Activated naive CD4-positive, alpha-beta T cell treated with Interleukin-2 at 50 U/mL for 16 hours (primary cell): ENCODE results near the gene TXLNA.
"Not testable (repeated sequence)": the region's sequence is repeated elsewhere in the genome, so short reads cannot be mapped to it uniquely, and the experiment has no call there.

ENCODE experiments used
- DNase-seq: peaks from one replicate; pipeline ENCODE4 v3.0.0-alpha.2; 2020

Gene TXLNA

DNA sequence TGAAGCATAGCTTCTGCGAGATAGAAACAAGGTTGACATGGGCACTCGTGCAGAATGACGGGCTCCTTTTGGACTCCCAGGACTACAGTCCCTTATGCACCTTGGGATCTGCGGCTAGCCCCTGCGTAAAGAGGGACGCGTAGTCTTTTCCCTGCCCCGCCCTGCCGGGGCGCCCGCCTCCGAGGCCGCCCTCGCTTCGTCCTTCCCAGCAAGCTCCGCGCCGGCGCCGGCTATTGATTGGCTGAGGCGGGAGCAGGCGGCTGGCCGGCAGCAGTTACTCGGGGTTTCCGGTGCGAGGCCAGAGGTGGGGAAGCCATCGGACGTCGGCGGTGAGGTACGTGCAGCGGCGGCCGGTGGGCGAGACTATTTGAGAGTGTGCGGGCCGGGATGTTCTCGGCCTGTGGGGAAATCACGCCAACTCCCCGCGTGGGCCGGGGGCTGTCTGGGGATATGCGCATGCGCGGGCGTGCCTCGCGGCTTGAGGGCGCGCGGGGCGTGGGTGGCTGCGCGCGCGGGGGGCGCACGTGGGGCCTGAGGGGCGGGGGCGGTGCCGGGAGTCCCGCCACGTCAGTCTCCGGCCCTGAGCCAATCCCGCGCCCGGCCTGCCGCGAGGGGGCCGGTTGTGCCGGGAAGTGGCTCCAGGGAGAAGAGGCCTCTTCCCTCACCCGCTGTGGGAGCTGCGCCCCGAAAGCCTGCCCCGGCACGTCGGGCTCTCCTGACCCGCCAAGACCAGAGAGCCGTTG is at the start of gene TXLNA:
TXLNA (plus strand) TSS at position 233 of the 743 bp plus-strand sequence. CDS start 671 bp downstream, outside the sequence.
- peak; percentile 90 for DNase-seq

DNA sequence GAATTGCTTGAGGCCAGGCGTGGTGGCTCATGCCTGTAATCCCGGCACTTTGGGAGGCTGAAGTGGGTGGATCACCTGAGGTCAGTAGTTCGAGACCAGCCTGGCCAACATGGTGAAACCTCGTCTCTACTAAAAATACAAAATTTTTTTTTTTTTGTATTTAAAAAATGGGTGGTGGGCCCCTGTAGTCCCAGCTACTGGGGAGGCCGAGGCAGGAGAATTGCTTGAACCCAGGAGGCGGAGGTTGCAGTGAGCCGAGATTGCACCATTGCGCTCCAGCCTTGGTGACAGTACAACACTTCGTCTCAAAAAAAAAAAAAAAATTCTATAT is 45.6 kb upstream of the TXLNA start:
- not testable (repeated sequence) for DNase-seq

GRCh38 chr1:32137111-32137510 is 42.4 kb upstream of the TXLNA start:
- DNase-seq = no peak

GRCh38 chr1:32138965-32139364 is 40.5 kb upstream of the TXLNA start:
- DNase-seq = no peak

GRCh38 chr1:32142446-32143301 is 36.8 kb upstream of the TXLNA start:
- DNase-seq = no peak

- not testable (repeated sequence) for DNase-seq
Measured at GRCh38 chr1:32143302-32143695, 36.2 kb upstream of the TXLNA start.

GRCh38 chr1:32144033-32144432 is 35.4 kb upstream of the TXLNA start:
- DNase-seq = no peak

DNA sequence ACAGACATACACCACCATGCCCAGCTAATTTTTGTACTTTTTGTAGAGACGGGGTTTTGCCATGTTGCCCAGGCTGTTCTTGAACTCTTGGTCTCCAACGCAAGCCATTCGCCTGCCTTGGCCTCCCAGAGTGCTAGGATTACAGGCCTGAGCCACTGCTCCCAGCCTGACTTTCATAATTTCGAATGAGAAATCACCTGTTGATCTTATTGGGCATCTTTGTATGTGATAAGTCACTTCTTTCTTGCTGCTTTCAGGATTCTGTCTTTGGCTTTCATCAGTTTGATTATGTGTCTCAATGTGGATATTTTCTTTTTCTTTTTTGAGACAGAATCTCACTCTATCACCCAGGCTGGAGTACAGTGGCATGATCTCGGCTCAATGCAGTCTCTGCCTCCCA is 31.7 kb upstream of the TXLNA start:
- DNase-seq = not testable (repeated sequence)

DNA sequence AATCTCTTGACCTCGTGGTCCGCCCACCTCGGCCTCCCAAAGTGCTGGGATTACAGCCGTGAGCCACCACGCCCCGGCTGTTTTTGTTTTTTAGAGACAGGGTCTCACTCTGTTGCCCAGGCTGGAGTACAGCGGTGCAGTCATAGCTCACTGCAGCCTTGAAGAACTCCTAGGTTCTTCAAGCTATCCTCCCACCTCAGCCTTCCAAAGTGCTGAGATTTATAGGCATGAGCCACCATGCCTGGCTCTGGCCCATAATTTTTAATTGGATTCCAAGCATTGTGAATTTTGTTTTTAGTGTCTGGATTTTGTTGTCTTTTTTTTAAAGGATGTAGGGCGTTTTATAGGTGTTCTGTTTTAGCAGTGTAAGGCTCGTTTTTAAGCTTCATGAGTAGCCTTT is 28.6 kb upstream of the TXLNA start:
- DNase-seq = no peak

DNA sequence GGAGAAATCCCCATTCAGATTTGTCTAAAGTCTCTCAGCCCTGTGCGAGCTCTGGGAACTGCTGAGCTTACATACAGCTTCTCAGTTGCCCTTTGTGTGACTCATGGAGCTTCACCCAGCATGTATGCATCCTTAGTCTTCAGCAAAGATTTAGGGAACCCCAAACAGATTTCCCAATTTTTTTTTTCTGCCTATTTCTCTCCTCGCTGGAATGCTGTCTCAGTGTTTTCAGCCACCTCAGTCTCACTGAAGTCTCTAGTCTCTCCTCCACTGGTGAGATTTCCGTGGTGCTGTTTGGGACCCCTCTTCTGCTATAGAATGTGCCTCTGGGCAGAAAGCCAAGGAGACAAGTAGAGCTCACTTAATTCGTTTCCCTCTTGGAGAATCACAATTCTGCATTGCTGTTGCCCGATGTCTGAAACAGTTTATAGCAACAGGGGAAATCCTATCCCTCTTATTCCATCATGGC is 28.1 kb upstream of the TXLNA start:
- no peak for DNase-seq

DNA sequence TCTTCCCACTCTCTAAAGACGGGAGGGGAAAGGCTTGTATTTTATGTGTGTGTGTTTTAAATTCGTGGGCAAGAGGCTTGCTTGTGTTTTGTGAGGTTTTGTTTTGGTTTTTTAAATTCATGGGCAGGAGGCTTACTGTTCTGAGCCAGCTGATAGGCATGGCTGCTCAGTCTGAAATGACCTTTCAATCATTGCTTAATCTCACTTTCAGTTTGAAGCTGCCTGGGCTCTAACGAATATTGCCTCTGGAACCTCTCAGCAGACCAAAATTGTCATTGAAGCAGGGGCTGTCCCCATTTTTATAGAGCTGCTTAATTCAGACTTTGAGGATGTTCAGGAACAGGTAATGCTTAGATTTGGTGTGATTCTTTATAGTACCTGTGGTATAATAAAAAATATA is 20.3 kb upstream of the TXLNA start:
- DNase-seq = no peak

DNA sequence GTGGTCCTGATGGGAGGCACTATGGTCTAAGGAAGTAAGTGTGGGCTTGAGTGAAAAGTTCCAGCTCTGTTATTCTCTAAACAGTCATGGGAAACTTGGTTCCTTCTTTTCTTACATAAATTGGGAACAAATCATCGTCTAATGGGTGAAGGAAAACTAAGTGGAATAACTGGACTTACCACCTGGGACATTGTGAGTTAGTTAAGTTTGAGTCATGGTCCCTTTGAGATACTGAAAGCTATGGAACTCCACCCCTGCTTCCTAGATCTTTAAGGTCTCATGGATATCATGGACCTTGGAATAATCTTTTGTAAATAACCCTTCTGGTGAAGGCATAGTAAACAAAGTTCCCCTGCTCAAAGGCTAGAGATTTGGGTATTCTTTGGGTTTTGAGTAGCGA is 16.1 kb upstream of the TXLNA start:
- no peak for DNase-seq

- DNase-seq = not testable (repeated sequence)
Measured at GRCh38 chr1:32165633-32166032, 13.8 kb upstream of the TXLNA start.

- DNase-seq = no peak
Measured at GRCh38 chr1:32170991-32171390, 8.5 kb upstream of the TXLNA start.

DNA sequence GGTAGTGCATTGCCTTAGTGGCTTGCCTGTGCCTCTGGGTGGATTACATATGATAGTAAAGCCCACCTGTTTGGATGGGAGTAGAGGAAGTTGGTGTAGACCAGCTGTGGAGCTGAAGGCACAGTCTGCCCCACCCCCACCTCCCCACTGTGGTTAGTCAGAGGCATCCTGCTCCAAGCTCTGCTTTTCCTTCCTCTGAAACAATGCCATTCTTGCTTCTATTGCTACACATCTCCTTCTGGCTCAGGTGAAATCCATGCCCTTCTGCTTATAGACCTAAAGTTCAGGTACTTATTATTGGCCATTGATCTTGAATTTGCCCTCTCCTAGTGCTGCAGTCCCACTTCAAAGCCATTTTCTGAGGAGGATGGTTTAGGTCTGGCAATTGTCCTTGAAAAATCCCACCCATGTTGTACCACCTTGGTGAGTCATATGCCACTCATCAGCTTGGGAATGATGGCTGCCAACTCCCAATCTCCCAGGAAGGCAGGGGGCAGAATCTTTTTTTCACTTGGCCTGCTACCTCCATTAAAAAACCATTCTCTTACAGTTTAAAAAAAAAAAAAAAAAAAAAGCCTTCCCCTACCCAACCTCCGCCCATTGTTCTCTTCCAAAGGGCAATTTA is 6.7 kb upstream of the TXLNA start:
- DNase-seq = no peak

DNA sequence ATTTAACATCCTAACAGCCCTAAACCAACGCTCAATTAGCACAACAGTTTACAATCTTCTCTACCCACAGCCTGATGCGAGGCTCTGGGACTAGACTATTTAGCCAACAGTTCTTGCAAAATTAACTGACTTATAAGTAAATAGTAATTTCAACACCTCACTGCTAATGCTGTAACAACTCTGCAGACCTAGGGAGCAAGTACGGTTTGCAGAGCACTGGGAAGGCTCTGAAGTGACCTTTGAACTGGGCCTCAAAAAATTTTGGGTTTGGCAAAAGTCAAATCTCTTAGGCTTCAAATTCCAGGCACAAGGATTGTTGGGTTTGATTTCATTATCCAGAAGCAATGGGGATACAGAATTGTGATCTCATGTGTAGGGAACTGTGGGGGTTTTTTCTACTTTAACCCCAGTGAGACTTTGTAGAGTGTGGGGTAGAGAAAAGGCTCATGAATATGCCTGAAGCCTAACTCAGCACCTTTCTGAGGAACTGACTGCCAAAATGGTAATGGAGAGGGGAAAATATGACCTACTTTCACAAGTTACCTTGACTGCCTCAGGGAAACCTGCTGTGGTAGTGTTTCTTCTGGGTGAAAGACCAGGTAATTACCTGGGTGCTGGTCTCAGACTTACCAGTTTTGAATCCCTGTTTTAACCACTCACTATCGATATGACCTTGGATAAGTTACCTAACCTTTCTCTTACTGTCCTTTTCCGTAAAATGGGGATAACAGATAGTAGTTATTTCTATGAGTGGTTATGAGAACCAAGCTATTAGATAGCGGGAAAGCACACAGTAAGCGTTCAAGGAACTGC is 889 bp upstream of the TXLNA start:
- no peak for DNase-seq

DNA sequence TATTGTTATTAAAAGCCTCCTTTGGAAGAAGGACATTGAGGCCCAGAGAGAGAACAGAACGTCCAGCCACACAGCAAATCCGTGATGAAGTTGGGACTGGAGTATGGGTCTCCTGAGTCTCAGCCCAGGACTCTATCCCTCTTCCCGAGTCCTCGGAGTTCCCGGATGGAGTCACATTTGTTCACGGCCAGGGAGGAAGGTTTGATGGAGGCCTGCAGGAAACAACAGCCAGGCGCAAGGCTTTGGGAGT is 357 bp upstream of the TXLNA start:
- DNase-seq = no peak

DNA sequence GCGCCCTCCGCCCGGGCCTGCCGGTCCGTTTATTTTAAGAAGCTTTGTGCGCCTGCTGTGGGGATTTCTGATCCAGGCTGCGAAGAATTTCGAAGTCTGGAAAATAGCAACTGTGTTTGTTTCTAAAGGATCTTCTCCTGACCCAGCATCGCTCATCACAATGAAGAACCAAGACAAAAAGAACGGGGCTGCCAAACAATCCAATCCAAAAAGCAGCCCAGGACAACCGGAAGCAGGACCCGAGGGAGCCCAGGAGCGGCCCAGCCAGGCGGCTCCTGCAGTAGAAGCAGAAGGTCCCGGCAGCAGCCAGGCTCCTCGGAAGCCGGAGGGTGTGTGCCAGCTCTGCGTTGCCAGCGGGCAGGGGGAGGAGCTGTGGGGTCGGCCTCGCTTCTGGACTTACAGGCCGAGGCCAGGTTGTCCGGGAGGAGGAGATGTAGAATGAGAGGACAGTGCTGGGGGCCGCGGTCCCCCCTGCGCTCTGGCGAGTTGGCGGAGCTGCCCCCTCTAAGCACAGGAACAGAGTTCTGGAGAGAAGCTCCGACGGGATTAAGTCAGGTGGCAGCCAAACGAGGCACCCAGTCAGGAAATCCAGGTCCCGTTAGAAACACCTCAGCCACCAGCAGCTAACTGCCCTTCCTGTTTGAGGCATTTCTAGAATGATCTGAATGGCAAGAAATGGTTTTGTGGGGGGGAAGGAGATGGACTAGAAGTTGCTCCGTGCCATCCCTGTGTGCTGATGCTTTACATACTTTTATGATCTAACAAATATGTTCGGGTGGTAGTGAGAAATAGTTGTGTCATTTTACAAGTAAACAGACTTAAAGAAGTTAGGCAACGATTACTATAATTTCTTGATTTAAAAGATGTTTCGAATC is 948 bp downstream of the TXLNA start:
- peak; percentile 41 for DNase-seq

- DNase-seq = no peak
Measured at GRCh38 chr1:32181065-32181464, 1.6 kb downstream of the TXLNA start.

- DNase-seq = no peak
Measured at GRCh38 chr1:32181563-32181962, 2.1 kb downstream of the TXLNA start.

DNA sequence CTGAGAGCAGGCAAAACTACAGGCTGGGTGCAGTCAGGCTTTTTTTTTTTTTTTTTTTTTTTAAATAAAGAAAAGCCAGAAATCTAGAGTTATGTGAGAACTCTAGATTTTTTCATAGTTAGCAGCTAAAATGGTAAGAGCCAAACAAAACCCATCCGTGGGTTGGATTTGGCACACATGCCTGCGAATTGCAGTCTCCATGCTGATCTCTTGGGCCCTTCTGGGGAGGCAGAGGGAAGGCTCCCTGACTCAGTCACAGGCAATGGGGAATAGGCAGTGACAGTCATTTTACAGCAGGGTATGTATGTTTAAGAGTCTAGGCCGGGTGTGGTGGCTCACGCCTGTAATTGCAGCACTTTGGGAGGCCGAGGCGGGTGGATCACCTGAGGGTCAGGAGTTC is 2.6 kb downstream of the TXLNA start:
- no peak for DNase-seq

DNA sequence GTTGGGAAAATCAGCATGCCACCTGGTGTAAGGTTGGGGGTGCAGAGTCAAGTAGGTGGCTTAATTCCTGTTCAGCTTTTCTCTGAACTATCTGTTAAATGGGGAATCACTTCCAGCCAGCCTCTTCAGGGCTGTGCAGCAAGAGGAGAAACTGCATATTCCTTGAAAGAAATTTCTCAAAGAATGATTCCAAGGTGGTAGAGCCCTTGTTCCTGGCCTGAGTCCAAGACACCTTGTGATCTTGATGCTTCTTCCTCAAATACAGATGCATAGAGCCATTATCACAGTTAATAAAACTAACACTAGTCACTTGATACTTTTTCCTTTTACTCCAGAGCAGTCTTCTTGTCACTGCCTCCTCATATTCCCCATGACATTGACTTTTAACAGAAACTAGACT is 5.2 kb downstream of the TXLNA start:
- DNase-seq = no peak
